Gastrocnemius medialis (tissue), 4 donors: ENCODE data around the gene ORAI2.
A peak's percentile ranks its signal among the peaks of the same experiment; 100 is the strongest.

Experiments used
- CTCF ChIP-seq, 5 experiments: fragments of 450-650 bp in 3 of 5; fragments of 200-600 bp in 2 of 5; sonication (generic) in 2 of 5; IDR thresholded peaks in 4 of 5; conservative IDR thresholded peaks in 1 of 5; 1 replicate in 4 of 5; 2 replicates in 1 of 5; pipeline ENCODE4 v1.5.1; 2016 to 2019; ENCODE audit warnings: antibody characterized with exemption in 5 of 5, mild to moderate bottlenecking in 3 of 5, moderate library complexity in 3 of 5
- POLR2A ChIP-seq, 2 donors: fragments of 450-650 bp; IDR thresholded peaks; one replicate each; pipeline ENCODE4 v1.6.1; 2017; ENCODE audit warnings: antibody characterized with exemption in 2 of 2, mild to moderate bottlenecking in 2 of 2, moderate library complexity in 2 of 2

- peak in 4 of 5 experiments; percentile 47 to 62 (median 51) for TF ChIP-seq CTCF (IDR thresholded peaks at IDR 0.05 in 4 of 5, conservative IDR thresholded peaks at IDR 0.05 in 1 of 5)
- peak; percentile 34 to 41 for TF ChIP-seq POLR2A (IDR thresholded peaks at IDR 0.05)
Measured at GRCh38 chr7:102478314-102479208, 45.2 kb downstream of the ORAI2 start, which contains the start of gene POLR2J.
